Brain microvascular endothelial cell (primary cell): ENCODE data around the gene SLCO2A1.

Experiments
- DNase-seq: peaks from one replicate; pipeline ENCODE4 v3.0.0-alpha.2; 2020
- H3K27ac ChIP-seq: fragments of 250-450 bp; sonication (Bioruptor Pico); 2 replicates; pipeline ENCODE4 v1.5.1; 2020; ENCODE audit warnings: mild to moderate bottlenecking, moderate library complexity
- H3K27me3 ChIP-seq: fragments of 250-450 bp; sonication (Bioruptor Pico); replicated peaks from 2 replicates; pipeline ENCODE4 v1.5.1; 2020; ENCODE audit warnings: mild to moderate bottlenecking
- H3K36me3 ChIP-seq: fragments of 250-450 bp; sonication (Bioruptor Pico); replicated peaks from 2 replicates; pipeline ENCODE4 v1.5.1; 2020; ENCODE audit warnings: mild to moderate bottlenecking
- H3K4me3 ChIP-seq: 2 replicates; pipeline ENCODE4 v1.5.1; 2011; ENCODE audit warnings: low read depth, mild to moderate bottlenecking, control low read depth, low read length, moderate library complexity
- in situ Hi-C: cut with HindIII; loops from 2 replicates; pipeline ENCODE4 v1.10.0; 2017; ENCODE audit warnings: low sequenced_read_pairs, low pct_ligation_motif_present
- TF ChIP-seq, protein P1 (sequence below): IDR thresholded peaks from 2 replicates; pipeline ENCODE4 v1.5.1; 2011; ENCODE audit warnings: low read depth, mild to moderate bottlenecking, moderate library complexity, low read length, control low read depth, inconsistent platforms; ENCODE audit errors: missing control alignments

SLCO2A1 gene

DNA sequence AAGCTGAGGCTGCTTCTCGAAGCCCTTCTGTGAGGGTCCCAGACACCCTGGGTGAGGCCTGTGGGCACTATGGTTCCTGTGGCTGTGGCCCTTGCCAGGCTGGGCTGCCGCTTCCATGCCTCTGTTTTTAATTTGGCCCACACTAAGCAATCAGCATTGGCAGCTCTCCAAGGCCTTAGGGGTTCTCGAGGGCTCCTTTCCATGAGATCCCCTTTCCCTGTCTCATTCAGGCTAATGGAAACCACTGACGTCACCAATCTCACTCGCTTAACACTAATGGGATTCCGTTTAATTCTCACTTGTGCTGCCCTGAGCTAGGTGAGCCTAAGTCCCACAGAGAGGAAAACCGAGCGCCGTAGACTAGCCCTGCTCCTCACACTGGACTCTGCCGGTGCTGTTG is 73.8 kb downstream of the SLCO2A1 start:
- Histone ChIP-seq H3K36me3 (no peaks in the 10 kb centered on the region), H3K27me3 (no peaks in the 10 kb centered on the region), H3K4me3 (no peak overlapping the region), H3K27ac (no peak overlapping the region)
- DNase-seq = no peak
- TF ChIP-seq, protein P1, sequence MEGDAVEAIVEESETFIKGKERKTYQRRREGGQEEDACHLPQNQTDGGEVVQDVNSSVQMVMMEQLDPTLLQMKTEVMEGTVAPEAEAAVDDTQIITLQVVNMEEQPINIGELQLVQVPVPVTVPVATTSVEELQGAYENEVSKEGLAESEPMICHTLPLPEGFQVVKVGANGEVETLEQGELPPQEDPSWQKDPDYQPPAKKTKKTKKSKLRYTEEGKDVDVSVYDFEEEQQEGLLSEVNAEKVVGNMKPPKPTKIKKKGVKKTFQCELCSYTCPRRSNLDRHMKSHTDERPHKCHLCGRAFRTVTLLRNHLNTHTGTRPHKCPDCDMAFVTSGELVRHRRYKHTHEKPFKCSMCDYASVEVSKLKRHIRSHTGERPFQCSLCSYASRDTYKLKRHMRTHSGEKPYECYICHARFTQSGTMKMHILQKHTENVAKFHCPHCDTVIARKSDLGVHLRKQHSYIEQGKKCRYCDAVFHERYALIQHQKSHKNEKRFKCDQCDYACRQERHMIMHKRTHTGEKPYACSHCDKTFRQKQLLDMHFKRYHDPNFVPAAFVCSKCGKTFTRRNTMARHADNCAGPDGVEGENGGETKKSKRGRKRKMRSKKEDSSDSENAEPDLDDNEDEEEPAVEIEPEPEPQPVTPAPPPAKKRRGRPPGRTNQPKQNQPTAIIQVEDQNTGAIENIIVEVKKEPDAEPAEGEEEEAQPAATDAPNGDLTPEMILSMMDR = no peak
- in situ Hi-C loops = no loop called here

DNA sequence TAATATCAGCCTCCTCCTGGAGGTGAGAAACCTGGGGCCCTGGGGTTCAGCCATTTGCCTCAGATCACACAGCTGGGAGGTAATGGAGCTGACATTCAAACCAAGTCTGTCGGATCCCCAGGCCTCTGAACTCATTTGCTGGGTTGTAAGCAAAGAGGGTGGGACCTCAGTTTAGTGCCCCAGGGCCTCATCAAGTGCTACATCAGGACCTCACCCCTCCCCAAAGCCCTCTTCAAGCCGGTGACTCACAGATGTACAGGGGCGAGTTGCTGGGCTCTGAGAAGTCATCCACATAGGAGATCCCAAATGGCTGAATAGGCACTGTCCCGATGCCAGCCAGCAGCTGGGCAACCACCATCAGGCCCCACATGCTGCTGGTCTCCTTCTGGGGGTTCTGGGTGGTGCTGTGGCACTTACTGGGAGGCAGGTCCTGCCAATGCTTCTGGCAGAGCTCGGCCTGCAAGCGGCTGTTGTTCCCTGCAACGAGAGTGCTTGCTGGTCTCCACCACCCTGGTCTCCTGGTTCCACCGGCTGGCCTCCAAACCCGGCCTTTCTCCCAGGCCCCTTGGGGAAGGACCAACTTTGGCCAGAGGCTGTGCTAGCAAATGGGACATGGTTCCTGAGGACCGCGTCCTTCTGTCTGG is 74.9 kb downstream of the SLCO2A1 start:
- in situ Hi-C loops = no loop called here
- TF ChIP-seq, protein P1 = no peak
- H3K27me3 ChIP-seq = no peaks in the 10 kb centered on the region
- no peak for DNase-seq
- no peak overlapping the region for H3K4me3 ChIP-seq
- no peak overlapping the region for H3K27ac ChIP-seq
- no peaks in the 10 kb centered on the region for H3K36me3 ChIP-seq

DNA sequence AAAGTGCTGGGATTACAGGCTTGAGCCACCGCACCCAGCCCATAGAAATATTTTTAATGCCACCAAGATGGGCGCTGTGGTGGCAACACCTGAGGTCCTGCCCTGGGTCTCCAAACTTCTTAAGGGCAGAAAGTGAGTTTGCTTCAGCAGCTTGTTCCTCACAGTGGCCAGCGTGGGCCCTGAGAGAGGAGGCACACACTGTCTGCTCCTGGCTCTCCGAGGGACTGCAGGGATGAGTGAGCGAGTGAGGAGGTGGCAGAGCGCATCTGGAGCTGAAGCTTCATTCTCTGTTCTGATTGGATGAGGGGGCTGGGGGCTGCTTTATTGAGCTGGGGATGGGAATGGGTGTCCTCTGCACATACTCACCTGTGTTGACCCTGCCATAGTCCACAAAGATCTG is 76.4 kb downstream of the SLCO2A1 start:
- H3K36me3 ChIP-seq = no peaks in the 10 kb centered on the region
- DNase-seq = no peak

DNA sequence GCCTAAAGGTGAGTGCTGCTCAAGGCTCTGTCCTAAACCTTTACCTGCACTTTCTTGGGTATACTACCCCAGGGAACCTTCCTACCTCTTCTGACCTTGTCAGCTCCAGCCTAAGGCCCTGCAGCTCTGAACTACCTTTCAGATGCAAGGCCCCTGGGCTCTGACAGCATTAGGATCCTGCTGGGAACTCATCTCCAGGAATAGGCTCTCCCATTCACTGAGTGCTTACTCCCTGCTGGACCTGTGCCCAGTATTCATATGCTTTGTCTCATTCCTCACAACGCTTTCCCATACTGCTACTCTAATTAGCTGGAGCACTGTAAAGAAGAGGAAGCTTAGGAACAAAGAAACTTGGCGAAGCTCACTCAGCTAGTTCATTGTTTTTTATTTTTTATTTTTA is 80.3 kb downstream of the SLCO2A1 start:
- TF ChIP-seq, protein P1 = no peak
- no peak overlapping the region for H3K27ac ChIP-seq
- no peak for DNase-seq
- no peak overlapping the region for H3K4me3 ChIP-seq
- no peaks in the 10 kb centered on the region for H3K27me3 ChIP-seq
- in situ Hi-C loops = no loop called here
- H3K36me3 ChIP-seq = no peaks in the 10 kb centered on the region

More for the DNA sequence above, 76.4 kb downstream of the SLCO2A1 start:
- TF ChIP-seq, protein P1 = no peak
- Histone ChIP-seq H3K27me3 (no peaks in the 10 kb centered on the region), H3K4me3 (no peak overlapping the region), H3K27ac (no peak overlapping the region)
- in situ Hi-C loops = no loop called here

DNA sequence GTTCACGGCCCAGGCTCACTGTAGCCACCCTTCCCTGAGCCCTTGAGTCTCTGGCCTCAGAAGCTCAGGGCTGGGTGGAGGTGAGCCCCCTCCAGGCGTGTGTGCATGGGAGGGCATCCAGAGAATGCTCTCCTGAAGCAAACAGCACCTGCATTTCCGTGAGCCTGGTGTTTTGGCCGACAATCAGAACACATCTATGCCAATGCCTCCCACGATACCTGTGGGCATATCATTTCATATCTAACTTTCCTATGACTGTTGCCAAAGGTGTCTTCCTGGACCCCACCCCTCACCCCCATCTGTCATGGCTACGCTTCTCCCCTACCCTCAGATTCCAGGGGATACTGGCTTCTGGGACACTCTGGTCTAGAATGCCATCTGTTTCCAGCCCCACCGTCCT is 80.7 kb downstream of the SLCO2A1 start:
- TF ChIP-seq, protein P1 = no peak
- no peak for DNase-seq
- Histone ChIP-seq H3K27me3 (no peaks in the 10 kb centered on the region), H3K36me3 (no peaks in the 10 kb centered on the region), H3K27ac (no peak overlapping the region), H3K4me3 (no peak overlapping the region)
- in situ Hi-C loops = no loop called here
